ENCODE measurements around the gene CDC25B.
"Not testable (repeated sequence)": the region's sequence is repeated elsewhere in the genome, so short reads cannot be mapped to it uniquely, and the experiment has no call there.

CDC25B gene

DNA sequence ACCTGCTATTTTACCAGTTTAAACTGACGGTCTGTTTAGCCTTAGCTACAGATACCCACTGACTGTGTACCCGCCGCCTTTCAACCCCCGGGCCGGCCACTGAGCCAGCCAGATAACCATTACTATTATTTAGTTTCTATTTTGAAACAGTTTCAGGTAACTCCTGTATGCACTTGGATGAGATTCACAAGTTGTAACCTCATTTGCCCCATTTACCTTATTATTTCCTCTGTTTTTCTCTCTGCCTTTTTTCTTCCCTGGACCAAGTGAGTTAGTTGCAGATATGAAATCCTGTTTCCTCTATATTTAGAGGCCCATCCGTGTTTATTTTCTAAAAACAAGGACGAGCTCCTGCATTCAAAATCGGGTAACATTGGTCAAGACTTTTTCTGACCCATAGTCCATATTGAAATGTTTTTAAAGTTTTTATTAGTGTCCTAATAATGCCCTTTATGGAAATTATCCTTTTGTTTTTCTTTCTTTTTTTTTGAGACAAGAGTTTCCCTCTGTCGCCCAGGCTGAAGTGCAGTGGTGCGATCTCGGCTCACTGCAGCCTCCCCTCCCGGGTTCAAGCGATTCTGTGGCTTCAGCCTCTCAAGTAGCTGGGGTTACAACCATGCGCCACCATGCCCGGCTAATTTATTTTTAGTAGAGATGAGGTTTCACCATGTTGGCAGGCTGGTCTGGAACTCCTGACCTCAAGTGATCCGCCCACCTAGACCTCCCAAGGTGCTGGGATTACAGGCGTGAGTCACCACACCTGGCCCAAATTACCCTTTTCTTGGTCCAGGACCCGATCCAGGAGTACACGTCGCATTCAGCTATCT lies 25.0 kb downstream of the CDC25B start:
- Histone ChIP-seq H3K27me3 (replicated peaks) (no peaks in the 10 kb centered on the region), H3K27ac (peak overlapping the region; percentile 99), H3K36me3 (replicated peaks) (peaks cover 15% of the 10 kb centered on the region), H3K4me3 (ENCODE audit: low read depth, low read length) (peak overlapping the region; percentile 89)
- in situ Hi-C loops (cut with HindIII; ENCODE audit: low pct_ligation_motif_present, low sequenced_read_pairs) = no loop called here
- no peak for DNase-seq
- TF ChIP-seq, protein P1, sequence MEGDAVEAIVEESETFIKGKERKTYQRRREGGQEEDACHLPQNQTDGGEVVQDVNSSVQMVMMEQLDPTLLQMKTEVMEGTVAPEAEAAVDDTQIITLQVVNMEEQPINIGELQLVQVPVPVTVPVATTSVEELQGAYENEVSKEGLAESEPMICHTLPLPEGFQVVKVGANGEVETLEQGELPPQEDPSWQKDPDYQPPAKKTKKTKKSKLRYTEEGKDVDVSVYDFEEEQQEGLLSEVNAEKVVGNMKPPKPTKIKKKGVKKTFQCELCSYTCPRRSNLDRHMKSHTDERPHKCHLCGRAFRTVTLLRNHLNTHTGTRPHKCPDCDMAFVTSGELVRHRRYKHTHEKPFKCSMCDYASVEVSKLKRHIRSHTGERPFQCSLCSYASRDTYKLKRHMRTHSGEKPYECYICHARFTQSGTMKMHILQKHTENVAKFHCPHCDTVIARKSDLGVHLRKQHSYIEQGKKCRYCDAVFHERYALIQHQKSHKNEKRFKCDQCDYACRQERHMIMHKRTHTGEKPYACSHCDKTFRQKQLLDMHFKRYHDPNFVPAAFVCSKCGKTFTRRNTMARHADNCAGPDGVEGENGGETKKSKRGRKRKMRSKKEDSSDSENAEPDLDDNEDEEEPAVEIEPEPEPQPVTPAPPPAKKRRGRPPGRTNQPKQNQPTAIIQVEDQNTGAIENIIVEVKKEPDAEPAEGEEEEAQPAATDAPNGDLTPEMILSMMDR (IDR thresholded peaks at IDR 0.05; ENCODE audit: low read depth, low read length, missing control alignments) = no peak

DNA sequence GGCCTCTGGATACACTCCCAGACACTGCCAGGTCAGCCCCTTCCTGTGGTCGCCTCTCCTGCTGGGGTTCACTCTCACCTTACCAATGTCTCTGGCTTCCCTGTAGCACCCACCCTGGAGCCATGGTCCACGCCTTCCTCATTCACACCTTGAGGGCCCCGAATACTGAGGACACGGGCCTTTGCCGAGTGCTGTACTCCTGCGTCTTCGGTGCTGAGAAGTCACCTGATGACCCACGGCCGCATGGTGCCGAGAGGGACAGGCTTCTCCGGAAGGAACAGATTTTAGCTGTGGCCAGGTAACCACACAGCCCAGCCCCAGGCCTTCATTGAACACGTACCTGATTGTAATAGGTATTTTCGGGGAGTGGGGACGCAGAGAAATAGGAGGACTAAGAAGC lies 25.9 kb downstream of the CDC25B start:
- TF ChIP-seq, protein P1 (IDR thresholded peaks at IDR 0.05; ENCODE audit: low read depth, low read length, missing control alignments) = no peak
- no peak overlapping the region for H3K27ac ChIP-seq
- H3K36me3 ChIP-seq (replicated peaks) = peaks cover 15% of the 10 kb centered on the region
- no peak overlapping the region for H3K4me3 ChIP-seq (ENCODE audit: low read depth, low read length)
- H3K27me3 ChIP-seq (replicated peaks) = no peaks in the 10 kb centered on the region
- in situ Hi-C loops (cut with HindIII; ENCODE audit: low pct_ligation_motif_present, low sequenced_read_pairs) = no loop called here
- no peak for DNase-seq

DNA sequence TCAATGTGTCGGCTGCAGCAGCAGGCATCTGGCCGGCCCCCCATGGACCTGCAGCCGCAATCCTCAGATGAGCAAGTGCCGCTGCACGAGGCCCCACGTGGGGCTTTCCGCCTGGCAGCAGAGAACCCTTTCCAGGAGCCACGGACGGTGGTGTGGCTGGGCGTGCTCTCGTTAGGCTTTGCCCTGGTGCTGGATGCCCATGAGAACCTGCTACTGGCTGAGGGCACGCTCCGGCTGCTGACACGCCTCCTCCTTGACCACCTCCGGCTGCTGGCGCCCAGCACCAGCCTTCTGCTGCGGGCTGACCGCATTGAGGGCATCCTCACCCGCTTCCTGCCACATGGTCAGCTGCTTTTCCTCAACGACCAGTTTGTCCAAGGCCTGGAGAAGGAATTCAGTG lies 27.8 kb downstream of the CDC25B start:
- no peak overlapping the region for H3K4me3 ChIP-seq (ENCODE audit: low read depth, low read length)
- in situ Hi-C loops (cut with HindIII; ENCODE audit: low pct_ligation_motif_present, low sequenced_read_pairs) = no loop called here
- DNase-seq = no peak
- no peaks in the 10 kb centered on the region for H3K27me3 ChIP-seq (replicated peaks)
- H3K36me3 ChIP-seq (replicated peaks) = peaks cover 15% of the 10 kb centered on the region
- no peak overlapping the region for H3K27ac ChIP-seq
- TF ChIP-seq, protein P1 (IDR thresholded peaks at IDR 0.05; ENCODE audit: low read depth, low read length, missing control alignments) = no peak

DNA sequence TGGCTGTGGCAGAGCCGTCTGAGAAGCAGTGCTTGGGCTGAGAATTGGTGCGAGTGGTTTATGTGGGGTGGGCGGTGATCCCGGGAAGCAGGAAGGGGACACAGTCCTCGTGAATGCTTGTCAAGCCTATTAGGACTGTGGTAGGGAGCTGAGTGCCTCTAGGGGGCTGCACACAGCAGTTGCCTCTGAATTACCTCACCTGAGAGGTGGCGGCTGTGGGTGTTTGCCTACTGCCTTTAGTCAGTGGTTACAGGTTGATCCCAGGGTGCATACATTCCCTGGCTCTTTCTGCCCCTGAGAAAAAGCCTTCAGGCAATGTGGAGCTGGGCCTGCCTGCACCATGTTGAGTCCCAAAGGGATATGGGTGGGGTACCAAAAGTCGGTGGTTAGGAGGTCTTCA lies 29.4 kb downstream of the CDC25B start:
- Histone ChIP-seq H3K4me3 (ENCODE audit: low read depth, low read length) (no peak overlapping the region), H3K27me3 (replicated peaks) (no peaks in the 10 kb centered on the region), H3K36me3 (replicated peaks) (peaks cover 15% of the 10 kb centered on the region), H3K27ac (no peak overlapping the region)
- in situ Hi-C loops (cut with HindIII; ENCODE audit: low pct_ligation_motif_present, low sequenced_read_pairs) = no loop called here
- TF ChIP-seq, protein P1 (IDR thresholded peaks at IDR 0.05; ENCODE audit: low read depth, low read length, missing control alignments) = no peak
- no peak for DNase-seq

DNA sequence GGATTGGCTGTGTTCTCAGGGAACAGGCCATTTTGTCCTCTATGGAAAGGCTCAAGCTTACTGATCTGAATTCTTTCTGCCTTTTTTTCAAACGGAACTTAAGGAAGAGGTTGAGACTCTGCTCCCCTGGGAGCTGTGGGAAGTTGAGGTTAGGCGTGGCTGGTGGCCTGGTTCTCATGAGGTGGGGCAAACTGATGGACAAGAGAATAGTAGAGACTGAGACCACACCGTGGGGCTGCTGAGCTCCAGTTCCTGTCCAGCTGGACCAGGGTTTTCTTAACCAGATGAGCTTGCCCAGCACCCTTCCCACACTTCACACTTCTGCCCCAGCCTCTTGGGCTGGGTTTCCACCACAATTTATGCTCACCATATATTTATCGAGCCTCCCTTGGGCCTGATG lies 30.3 kb downstream of the CDC25B start:
- TF ChIP-seq, protein P1 (IDR thresholded peaks at IDR 0.05; ENCODE audit: low read depth, low read length, missing control alignments) = no peak
- Histone ChIP-seq H3K4me3 (ENCODE audit: low read depth, low read length) (no peak overlapping the region), H3K27me3 (replicated peaks) (no peaks in the 10 kb centered on the region), H3K36me3 (replicated peaks) (peaks cover 15% of the 10 kb centered on the region), H3K27ac (no peak overlapping the region)
- in situ Hi-C loops (cut with HindIII; ENCODE audit: low pct_ligation_motif_present, low sequenced_read_pairs) = no loop called here
- no peak for DNase-seq

DNA sequence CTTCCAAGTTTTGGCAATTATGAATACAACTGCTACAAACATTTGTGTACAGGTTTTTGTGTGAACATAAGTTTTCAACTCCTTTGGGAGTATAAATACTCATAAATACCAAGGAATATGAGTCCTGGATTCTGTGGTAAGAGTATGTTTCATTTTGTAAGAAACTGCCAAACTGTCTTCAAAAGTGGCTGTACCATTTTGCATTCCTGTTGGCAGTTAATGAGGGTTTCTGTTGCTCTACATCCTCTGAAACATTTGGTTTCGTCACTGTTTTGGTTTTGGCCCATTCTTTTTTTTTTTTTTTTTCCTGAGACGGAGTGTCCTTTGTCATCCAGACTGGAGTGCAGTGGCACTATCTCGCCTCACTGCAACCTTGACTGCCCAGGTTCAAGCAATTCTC lies 32.7 kb downstream of the CDC25B start:
- TF ChIP-seq, protein P1 (IDR thresholded peaks at IDR 0.05; ENCODE audit: low read depth, low read length, missing control alignments) = no peak
- H3K4me3 ChIP-seq (ENCODE audit: low read depth, low read length) = no peak overlapping the region
- H3K27me3 ChIP-seq (replicated peaks) = no peaks in the 10 kb centered on the region
- H3K36me3 ChIP-seq (replicated peaks) = peaks cover 9% of the 10 kb centered on the region
- no peak overlapping the region for H3K27ac ChIP-seq
- in situ Hi-C loops (cut with HindIII; ENCODE audit: low pct_ligation_motif_present, low sequenced_read_pairs) = no loop called here
- no peak for DNase-seq

DNA sequence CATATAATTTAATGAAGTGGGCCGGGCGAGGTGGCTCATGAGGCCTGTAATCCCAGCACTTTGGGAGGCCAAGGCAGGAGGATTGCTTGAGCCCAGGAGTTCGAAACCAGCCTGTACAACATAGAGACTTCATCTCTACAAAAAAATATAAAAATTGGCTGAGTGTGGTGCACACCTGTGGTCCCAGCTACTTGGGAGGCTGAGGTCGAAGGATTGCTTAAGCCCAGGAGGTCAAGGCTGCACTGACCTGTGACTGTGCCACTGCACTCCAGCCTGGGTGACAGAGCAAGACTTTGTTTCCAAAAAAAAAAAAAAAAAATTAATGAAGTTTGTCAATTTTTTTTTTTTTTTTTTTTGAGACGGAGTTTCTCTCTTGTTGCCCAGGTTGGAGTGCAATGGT lies 33.8 kb downstream of the CDC25B start:
- H3K27ac ChIP-seq; in situ Hi-C loops (cut with HindIII; ENCODE audit: low pct_ligation_motif_present, low sequenced_read_pairs): not testable (repeated sequence)

More for the DNA sequence above, 33.8 kb downstream of the CDC25B start:
- DNase-seq; H3K36me3 ChIP-seq (replicated peaks); H3K27me3 ChIP-seq (replicated peaks); H3K4me3 ChIP-seq (ENCODE audit: low read depth, low read length): not testable (repeated sequence)
